ENCODE measurements around the gene NARS2. TPM values are rescaled to one million over a fixed set of nuclear protein-coding genes. Genes with fewer than 3 reads are reported as not detected.
A peak's percentile ranks its signal among the peaks of the same experiment; 100 is the strongest.

Gene NARS2
- polyA plus RNA-seq, 3 donors = 36.9 to 48.2 (median 41.2) TPM

DNA sequence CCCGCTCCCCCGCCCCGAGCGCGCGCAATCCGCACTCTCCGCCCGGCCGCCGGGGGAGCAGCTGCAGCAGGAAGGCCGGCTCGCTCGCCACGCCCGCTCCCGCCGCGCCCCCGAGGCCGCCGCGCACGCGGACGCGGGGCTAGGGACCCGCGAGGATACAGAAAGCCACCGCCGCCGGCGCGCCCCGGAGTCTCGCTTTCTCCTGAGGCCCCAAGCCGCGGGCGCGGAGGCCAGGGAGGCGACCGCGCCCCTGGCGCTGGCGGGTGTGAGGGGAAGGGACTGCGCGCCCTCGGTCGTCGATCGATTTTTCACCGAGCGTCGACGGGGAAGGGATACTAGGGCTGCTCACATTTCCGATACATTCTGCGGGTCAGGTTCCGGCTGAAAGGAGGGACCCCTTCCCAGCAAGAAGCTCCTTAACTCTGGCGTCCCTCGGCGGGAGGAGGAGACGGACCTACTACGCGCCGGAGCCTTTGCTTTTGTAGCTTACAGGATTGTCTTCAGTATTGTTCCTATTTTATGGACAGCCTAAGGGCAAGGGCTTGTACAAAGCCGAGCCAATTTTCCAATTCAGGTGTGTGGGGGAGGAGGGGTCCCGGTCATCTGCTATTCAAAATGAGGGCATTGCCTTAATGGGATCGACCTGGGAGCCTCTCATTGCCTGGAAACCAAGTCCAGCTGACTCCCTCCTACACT is 156.6 kb downstream of the NARS2 start:
- peak; percentile 84 for DNase-seq

DNA sequence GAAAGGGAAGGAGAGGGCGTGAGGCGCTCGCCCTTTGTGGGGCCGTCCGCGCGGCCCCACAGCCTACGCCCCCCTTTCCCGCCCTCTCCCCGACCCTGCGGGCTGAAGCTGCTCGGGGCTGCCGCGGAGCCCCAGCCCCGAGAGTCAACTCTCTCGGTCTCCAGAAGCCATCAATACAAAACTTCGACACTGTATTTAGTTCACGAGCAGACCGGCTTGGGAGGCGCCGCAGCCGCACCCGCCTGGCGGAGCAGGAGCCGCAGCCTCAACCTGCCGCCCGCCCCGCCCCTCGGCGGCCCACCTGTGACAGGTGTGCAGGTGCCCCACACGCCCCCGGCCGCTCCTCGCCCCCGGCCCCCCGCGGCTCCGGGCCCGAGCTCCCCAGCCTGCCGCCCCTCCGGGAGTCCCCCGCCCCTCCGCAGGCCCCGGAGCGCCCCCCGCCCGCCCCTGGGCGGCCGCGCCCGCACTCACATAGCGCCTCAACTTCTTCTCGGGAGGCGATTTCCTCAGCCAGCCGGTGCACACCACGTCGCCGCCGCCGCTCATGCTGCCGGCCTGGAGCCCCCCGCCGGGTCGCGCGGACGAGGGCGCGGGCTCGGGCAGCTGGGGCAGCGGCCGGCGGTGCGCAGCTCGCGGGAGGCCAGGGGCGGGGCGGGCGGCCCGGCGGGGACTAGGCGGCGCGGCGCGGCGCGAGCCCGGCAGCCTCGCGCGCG is 157.3 kb downstream of the NARS2 start, which contains the start of gene GAB2:
GAB2 (minus strand) TSS at position 646 of the 713 bp plus-strand sequence; CDS start at position 546, 100 bp downstream.
- DNase-seq = peak; percentile 41

DNA sequence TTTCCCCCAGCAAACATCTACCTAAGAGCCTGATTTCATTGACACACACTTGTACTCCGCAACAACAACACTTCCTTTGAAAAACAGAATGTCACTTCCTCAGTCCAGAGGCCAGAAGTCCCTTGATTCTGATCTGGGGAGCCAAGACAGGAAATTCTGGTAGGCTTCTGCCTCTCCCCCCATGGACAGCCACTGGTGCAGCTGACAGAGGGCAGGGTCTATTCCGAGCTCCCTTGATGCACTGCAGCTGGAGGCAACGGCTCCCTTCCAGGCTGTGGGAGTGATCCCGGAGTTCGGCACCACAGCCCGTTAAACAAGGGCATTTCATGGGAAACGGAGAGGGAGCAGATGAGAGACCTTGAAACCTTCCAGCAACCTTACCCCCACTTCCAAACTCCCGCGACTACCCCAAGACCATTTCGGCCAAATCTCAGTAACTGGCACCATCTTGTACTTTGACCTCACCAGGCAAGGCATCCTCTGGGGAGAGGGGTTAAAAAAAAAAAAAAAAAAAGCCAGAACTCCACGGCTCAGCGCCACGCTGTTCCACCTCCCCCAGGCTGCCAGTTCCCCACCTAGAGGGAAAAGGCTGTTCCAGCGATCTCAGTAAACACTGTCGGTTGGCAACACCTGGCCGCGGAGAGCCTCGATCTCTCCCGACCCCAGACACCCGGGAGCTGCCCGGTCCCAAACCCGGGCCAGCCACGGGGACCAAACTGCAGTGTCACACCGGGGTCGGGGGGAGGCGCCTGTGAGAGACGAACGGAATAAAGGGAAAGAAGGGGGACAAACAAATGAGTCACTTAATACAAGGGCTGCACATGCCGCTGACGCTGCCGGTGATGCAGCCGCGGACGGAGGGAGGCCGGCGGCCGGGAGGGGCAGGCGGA is 158.1 kb downstream of the NARS2 start:
- DNase-seq = peak; percentile 83

- DNase-seq = no peak
Observed at GRCh38 chr11:78415338-78415737, 159.3 kb downstream of the NARS2 start.

DNA sequence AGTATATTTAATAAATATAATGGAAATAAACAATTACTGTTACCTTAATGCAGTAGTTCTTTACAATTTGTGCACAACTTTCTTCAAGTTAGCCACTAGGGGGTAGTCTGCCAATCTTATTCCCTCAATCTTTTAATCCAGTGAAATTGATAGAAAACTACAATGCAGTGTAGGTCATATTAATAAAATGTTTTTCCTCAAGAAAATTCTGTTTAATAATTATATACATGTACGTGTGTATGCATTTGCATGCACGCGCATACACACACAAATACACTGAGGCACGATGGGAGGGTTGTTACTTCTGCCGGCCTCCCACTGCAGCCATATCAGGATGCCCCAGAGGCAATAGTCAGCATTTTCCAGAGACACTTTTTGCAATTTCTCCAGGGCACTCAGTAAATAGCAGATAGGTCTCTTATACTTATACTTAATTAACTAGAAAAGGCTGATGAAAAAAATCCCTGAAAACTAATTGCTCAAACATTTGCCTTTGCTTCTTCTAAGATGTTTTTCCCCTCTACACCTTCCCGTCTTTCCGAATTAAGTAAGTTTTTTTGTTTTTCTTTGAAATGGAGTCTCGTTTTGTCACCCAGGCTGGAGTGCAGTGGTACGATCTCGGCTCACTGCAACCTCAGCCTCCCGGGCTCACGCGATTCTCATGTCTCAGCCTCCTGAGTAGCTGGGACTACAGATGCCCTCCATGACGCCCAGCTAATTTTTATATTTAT is 160.2 kb downstream of the NARS2 start:
- DNase-seq = no peak

GRCh38 chr11:78408619-78409018 is 166.0 kb downstream of the NARS2 start:
- DNase-seq = no peak

DNA sequence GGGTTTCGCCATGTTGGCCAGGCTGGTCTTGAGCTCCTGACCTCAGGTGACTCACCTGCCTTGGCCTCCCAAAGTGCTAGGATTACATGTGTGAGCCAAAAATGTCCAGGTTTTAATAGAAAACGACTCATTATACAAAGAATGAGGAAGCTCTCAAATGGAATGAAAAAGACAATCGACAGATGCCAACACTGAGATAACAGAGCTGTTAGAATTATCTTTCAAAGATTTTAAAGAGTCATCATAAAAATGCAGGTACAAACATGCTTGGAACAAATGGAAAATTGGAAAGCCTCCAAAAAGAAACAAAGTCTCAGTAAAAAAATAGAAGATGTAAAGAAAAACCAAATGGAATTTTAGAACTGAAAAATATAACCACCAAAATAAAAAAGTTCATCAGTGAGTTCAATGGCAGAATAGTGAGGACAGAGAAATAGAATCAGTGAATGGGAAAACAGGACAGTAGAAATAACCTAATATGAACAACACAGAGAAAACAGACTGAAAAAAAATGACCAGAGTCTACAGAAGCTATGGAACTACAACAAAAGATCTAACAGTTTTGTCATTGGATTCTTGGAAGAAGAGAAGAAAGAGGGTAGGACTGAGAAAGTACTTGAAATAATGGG is 168.0 kb downstream of the NARS2 start:
- DNase-seq = no peak

- DNase-seq = no peak
Observed at GRCh38 chr11:78405805-78406204, 168.9 kb downstream of the NARS2 start.

GRCh38 chr11:78403781-78404180 is 170.9 kb downstream of the NARS2 start:
- no peak for DNase-seq

- no peak for DNase-seq
Observed at GRCh38 chr11:78402847-78403246, 171.8 kb downstream of the NARS2 start.

- no peak for DNase-seq
Observed at GRCh38 chr11:78400702-78401101, 174.0 kb downstream of the NARS2 start.

DNA sequence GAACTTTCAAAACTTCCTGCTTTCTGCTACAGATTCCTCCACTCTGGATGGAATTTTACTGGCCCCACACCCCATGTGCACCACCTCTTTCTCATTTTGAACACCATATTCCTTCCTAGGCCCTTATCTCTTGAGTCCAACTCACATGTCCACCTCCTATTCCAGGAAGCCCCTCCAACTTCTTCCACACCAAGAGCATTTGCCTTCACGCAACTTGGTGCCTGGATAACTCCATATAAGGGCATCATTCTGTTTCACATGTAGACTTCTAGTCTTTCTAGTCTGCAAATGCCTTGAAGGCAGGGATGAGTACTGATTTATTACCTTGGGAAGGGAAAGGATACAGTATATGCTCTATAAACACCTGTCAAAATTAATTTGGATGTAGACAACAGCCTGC is 174.5 kb downstream of the NARS2 start:
- DNase-seq = no peak

GRCh38 chr11:78399136-78399535 is 175.5 kb downstream of the NARS2 start:
- no peak for DNase-seq

DNA sequence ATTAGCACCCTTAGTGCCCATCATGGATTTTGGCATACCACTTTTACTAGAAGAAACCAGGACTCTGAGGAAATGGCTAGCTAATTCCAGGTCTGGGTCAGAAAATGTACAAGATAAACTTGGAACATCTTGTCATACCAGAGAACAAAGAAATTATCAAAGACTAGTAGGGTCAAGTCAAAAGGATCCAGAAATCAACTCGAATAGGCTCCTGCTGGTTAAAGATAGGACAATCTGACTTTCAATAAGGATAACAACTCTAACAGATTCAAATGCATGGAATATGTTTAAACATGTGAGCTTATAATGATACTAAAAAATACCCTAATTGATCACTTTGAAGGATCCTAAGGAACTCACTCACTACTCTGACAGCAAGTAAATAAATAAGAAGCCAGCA is 175.9 kb downstream of the NARS2 start:
- no peak for DNase-seq

- DNase-seq = no peak
Observed at GRCh38 chr11:78397398-78397797, 177.3 kb downstream of the NARS2 start.

- DNase-seq = no peak
Observed at GRCh38 chr11:78395597-78395996, 179.1 kb downstream of the NARS2 start.

DNA sequence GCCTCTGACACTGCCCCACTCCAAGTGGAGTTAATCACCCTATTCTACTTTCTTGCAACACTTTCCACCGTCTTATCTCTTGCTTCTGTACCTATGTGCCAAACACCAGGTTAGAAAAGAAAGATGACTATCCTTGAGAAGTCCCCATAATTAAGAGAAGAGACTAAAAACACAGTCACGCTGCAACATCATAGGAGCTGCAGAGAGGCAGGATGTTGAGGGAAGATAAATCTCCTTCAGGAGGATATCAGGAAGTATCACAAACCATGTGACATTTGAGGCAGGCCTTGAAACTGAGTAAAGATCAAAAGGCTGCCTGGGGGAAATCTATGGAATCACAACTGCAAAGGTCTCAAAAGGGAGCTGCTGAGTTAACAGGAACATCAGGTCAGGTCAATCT is 181.8 kb downstream of the NARS2 start:
- no peak for DNase-seq

DNA sequence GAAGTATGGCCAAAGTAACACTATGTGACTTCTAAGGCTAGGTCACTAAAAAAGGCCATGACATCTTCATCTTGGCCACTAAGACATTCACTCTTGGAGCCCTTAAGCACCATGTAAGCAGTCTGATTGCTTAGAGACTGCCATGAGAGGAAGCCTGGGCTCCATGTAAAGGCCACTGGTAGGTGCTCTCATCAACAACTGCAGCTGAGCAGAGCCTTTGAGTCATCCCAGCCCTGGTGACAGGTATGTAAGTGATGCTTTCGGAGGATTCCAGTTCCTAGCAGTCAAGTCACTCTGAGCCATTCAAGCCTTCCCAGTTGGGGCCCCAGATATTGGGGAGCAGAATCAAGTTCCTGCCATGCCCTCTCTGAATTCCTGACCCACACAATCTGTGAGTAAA is 183.2 kb downstream of the NARS2 start:
- no peak for DNase-seq

- no peak for DNase-seq
Observed at GRCh38 chr11:78390809-78391208, 183.9 kb downstream of the NARS2 start.

DNA sequence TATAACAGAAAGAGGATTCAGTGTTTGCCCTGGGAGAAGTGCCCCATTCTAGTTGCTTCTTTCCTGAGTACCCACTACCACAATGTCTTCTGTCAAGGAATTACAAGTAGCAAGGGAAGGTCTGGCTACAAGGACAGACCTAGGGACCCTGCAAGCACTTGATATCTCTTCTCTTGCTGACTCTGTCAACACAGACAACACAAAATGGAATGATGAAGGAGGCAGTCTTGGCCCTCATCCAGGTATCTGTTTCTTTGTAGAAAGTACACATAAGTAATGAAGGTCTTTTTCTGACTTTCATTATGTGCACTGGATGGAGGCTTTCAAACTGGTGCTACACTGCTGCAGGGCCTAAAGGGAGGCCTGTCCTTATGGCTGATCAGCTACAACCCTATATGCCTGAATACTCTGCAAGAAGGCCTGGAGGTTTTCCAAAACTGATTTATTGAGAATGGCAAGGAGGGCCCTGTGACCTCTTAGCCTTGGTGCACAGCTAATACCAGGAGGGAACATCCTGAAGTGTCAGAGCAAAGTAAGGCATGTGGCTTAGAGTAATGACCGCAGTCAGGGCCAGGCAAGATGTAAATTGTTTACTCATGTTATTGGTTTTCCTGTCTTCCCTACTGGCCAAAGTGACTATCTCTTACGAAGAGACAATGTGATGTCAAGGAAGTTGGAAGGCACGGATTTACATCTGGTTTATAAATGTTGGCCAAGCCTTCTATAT is 188.3 kb downstream of the NARS2 start:
- no peak for DNase-seq
